Hematopoietic multipotent progenitor cell treated with erythropoietin and hydrocortisone succinate and interleukin-3 and kit ligand, for 4 days (in vitro differentiated cells): ENCODE measurements around the gene ABTB2.

Source experiments
- DNase-seq: peaks from one replicate; pipeline ENCODE4 v3.0.0-alpha.2; 2015

Gene ABTB2

GRCh38 chr11:34136420-34136819, 221.4 kb downstream of the ABTB2 start:
- DNase-seq: no peak

DNA sequence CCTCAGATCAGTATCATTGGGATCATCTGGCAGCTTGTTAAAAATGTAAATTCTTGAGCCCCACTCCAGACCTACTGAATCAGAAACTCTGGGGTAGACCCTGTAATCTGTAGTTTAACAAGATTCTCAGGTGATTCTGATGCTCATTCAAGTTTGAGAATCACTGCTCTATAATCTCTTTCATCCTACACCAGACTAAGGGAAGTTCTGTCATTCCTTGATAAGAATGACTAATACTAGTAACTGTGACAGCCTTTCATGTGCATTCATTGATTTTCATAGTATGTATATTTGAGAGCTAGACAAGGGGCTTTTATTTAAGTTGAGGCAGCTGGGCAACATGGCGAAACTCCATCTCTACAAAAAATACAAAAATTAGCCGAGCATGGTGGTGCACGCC, 222.4 kb downstream of the ABTB2 start:
- DNase-seq: no peak

GRCh38 chr11:34134765-34135164, 223.0 kb downstream of the ABTB2 start:
- DNase-seq: no peak

- DNase-seq: no peak
These were observed 225.4 kb downstream of the ABTB2 start for GRCh38 chr11:34132261-34132965.

GRCh38 chr11:34128824-34129223, 229.0 kb downstream of the ABTB2 start:
- DNase-seq: no peak

DNA sequence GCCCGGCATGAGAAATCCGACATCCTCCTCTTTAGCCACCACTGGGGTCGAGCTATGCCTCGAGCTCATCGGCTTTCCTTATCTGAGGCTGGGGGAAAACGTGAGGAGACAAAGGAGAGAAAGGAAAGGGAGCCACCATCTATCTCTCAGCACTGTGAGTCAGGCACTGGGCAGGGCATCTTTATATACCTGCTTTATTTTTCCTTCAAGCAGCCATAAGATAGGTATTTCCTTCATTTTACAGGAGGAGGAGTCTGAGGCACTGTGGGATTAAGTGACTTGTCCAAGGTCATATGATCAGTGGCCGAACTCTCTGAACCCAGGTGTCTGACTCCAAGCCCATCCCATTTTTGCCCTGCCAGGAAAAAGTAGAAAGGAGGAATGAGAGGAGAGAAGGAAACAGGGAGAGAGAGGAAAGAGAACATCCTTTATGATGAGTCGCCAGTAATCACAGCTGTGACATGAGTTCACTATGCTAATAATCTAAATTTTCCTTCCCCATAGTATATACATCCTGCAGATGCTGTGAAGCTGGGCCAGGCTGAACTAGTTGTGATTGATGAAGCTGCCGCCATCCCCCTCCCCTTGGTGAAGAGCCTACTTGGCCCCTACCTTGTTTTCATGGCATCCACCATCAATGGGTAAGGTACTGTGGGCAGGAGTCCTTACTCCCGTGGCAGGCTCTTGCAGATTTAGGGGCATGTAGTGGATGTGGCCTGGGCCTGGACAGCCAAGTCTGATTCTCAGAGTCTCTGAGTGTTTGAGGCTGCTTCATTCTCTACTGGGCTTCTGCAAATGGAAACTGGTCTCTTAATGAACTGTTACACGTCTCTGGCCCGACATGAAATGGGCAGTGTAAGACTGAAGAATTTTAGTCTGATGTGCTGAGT, 230.6 kb downstream of the ABTB2 start:
- no peak for DNase-seq

DNA sequence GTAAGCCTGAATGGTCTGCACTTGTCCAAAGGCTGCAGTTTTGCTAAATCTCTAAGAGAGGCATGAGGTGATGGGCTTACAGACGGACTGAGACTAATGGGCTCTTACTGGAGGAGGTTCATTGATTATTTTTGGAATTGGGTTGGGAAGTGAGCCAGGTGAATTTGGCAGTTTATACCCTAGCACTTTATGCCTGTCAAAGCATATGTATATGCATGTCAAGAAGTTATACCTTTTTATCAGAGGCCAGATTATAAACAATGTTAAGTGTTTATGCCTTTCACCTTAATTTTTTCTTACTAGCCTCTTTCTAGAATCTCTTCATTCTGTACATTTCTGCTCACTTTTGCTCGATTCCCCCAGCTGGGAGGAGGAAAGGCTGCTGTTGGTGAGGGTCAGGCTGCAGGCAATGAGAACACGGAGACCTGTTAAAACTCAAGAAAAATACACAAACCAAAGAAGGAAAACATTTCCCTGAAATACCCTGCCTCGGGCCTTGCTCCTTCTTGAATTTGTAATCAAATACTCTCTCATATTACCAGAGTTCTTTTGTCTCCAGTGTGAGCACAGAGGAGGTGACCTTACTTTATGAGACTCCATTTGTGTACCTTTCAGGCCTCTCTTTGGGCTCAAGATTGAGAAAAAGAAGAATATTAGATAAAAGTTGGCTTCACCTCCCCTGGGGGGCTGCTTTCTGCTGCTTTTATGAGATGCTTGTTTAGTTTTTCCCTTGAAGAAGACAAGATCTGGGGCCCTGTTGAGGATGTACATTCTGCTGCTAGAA, 232.7 kb downstream of the ABTB2 start:
- no peak for DNase-seq

GRCh38 chr11:34120651-34121050, 237.2 kb downstream of the ABTB2 start:
- DNase-seq: no peak

DNA sequence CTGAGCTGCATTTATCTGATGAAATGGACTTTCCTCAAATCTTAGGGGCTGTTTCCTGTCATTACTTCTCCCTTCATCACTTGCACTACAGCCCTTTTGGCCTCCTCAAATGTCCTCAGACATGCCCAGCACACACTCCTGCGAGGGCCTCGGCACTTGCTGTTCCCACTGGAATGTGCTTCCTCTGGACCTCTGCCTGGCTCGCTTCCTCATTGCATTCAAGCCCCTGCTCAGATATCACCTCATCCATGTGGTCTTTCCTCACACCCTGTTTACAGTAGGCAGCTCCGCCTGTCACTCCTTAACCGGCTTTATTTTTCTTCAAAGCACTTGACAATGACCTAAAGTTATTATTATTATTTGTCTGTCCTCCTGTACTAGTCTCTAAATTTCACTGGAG, 243.3 kb downstream of the ABTB2 start:
- no peak for DNase-seq

- DNase-seq: no peak
These were observed 243.8 kb downstream of the ABTB2 start for GRCh38 chr11:34114014-34114413.

- DNase-seq: no peak
These were observed 246.0 kb downstream of the ABTB2 start for GRCh38 chr11:34111722-34112270.

- DNase-seq: peak; percentile 74
These were observed 251.8 kb downstream of the ABTB2 start for GRCh38 chr11:34105957-34106504.

DNA sequence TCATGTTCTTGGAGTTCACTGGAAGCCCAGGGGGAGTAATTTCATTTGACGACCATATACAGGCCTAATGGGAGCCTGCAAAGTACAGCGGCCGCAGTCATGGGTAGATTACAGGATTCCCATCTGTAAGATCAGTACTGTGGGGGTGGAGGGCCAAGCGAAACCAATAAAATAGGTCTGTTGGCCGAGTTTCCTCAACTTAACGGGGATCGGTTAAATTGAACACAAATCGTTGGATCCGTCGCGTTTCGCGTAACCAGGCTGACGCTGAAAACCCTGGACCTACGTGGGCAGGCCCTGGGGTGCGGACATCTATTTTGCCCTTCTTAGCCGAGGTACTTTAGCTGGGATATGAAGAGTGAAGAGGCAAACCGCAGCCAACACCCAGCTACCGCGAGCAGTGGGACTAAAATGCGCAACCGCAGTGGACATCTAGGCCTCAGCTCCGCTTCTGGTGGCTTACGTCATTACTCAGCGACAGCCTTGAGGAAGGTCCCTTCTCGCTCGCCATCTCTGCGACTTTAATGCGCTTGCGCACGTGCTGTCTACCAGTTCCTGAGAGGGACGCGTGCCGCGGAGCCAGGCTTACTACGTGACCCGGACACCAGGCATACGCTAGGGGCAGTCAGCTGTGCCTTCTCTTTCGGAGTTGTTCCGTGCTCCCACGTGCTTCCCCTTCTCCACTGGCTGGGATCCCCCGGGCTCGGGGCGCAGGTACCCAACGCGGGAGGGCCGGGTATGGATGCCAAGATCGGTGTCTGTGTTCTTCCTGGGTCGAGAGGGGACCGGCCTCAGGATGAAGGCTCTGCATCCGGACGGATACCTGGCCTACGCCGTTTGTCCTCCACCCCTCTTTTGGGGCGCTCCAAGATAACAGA, 252.5 kb downstream of the ABTB2 start, which contains the start of gene NAT10:
NAT10 (plus strand) TSS at position 551 of the 878 bp plus-strand sequence. CDS start 2,597 bp downstream, outside the sequence.
- DNase-seq: peak; percentile 100

DNA sequence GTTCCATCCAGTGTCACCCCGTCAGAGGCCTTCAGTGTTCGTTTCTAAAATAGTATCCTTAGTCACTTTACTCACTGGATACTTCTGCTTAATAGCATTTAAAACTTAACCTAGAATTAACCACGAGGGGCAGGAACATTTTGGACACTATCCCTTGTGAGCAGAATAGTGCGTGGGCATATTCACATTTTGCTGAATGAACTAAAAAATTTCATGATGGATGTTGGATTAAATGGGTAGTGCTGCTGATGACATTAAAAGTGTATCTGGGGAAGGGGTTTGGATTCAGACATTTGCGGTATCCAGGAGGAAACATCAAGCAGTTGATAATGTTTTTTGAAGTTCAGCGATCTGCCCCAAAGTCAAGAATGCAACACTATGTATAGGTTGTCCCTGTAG, 253.1 kb downstream of the ABTB2 start:
- DNase-seq: no peak
